SK-N-SH (cell line): Measurements from ENCODE around the gene TAPBP. TPM values are rescaled to one million over a fixed set of nuclear protein-coding genes. Genes with fewer than 3 reads are reported as not detected.

Experiments
- CTCF ChIA-PET: fragments of 300-600, 350-600 bp; formaldehyde crosslinking; extraction: SDS; loops from one replicate; lab custom pipeline; 2021; lab: Yijun Ruan, JAX
- POLR2A ChIA-PET: fragments of 350-600 bp; sonication (Branson Sonifier 250); formaldehyde crosslinking; extraction: SDS; loops from one replicate; lab custom pipeline; 2020; ENCODE audit warnings: antibody characterized with exemption, inconsistent platforms; lab: Yijun Ruan, JAX
- DNase-seq: peaks from one replicate; pipeline ENCODE4 v3.0.0; 2012
- H2AFZ ChIP-seq: fragments of 200-600 bp; sonication (generic); 2 replicates; pipeline ENCODE4 v1.8.1; 2016; ENCODE audit warnings: antibody characterized with exemption, mild to moderate bottlenecking, low read depth
- H3F3A ChIP-seq: fragments of 200-600 bp; sonication (generic); replicated peaks from 2 replicates; pipeline ENCODE3; 2016; ENCODE audit warnings: antibody characterized with exemption, mild to moderate bottlenecking; ENCODE audit not compliant: insufficient read depth
- H3K27ac ChIP-seq, 2 experiments: fragments of 200-500 bp in 1 of 2; fragments of 200-600 bp in 1 of 2; sonication (Bioruptor generic) in 1 of 2; sonication (generic), shearing (Covaris generic) in 1 of 2; 2 replicates each; pipeline versions ENCODE4 v1.5.1 to v1.6.1; 2014 to 2016; ENCODE audit warnings: low read depth in 2 of 2, inconsistent platforms in 1 of 2, low read length in 1 of 2, mild to moderate bottlenecking in 1 of 2, mixed read lengths in 1 of 2
- H3K27me3 ChIP-seq: fragments of 200-600 bp; sonication (generic), shearing (Covaris generic); 2 replicates; pipeline ENCODE4 v1.6.1; 2016; ENCODE audit warnings: mixed run types; ENCODE audit not compliant: insufficient read depth
- H3K36me3 ChIP-seq, 2 experiments: fragments of 200-500 bp in 1 of 2; fragments of 200-600 bp in 1 of 2; sonication (Bioruptor generic) in 1 of 2; sonication (generic) in 1 of 2; replicated peaks in 1 of 2; 2 replicates each; pipeline versions ENCODE3 to v1.5.1; 2014 to 2016; ENCODE audit warnings: low read length in 1 of 2, mild to moderate bottlenecking in 1 of 2; ENCODE audit not compliant: insufficient read depth in 2 of 2, control insufficient read depth in 1 of 2
- H3K4me1 ChIP-seq, 2 experiments: fragments of 200-500 bp in 1 of 2; fragments of 200-600 bp in 1 of 2; sonication (Bioruptor generic) in 1 of 2; sonication (generic), shearing (Covaris generic) in 1 of 2; 2 replicates each; pipeline versions ENCODE4 v1.5.1 to v1.6.1; 2014 to 2016; ENCODE audit warnings: low read depth in 1 of 2, low read length in 1 of 2, mixed run types in 1 of 2; ENCODE audit not compliant: insufficient read depth in 2 of 2, control insufficient read depth in 1 of 2
- H3K4me2 ChIP-seq: fragments of 200-600 bp; sonication (generic), shearing (Covaris generic); 2 replicates; pipeline ENCODE4 v1.6.1; 2017; ENCODE audit warnings: mixed run types
- H3K4me3 ChIP-seq, 2 experiments: fragments of 200-500 bp in 1 of 2; fragments of 200-600 bp in 1 of 2; sonication (Bioruptor generic) in 1 of 2; sonication (generic), shearing (Covaris generic) in 1 of 2; 2 replicates each; pipeline versions ENCODE4 v1.5.1 to v1.8.1; 2014 to 2016; ENCODE audit warnings: low read depth in 2 of 2, inconsistent platforms in 1 of 2, low read length in 1 of 2, mild to moderate bottlenecking in 1 of 2, mixed read lengths in 1 of 2, moderate library complexity in 1 of 2
- H3K79me2 ChIP-seq: fragments of 200-600 bp; sonication (generic); 2 replicates; pipeline ENCODE4 v1.8.1; 2017; ENCODE audit warnings: mild to moderate bottlenecking; ENCODE audit not compliant: insufficient read depth
- H3K9ac ChIP-seq: fragments of 200-600 bp; sonication (generic); 2 replicates; pipeline ENCODE4 v1.6.1; 2017; ENCODE audit warnings: mixed run types
- H3K9me2 ChIP-seq: fragments of 200-600 bp; sonication (generic); 2 replicates; pipeline ENCODE4 v1.6.1; 2017; ENCODE audit warnings: mixed run types
- H3K9me3 ChIP-seq: fragments of 200-600 bp; sonication (generic); 2 replicates; pipeline ENCODE4 v1.6.1; 2017; ENCODE audit warnings: mixed run types, mild to moderate bottlenecking, moderate library complexity
- H4K20me1 ChIP-seq: fragments of 200-600 bp; sonication (generic); 2 replicates; pipeline ENCODE4 v1.6.1; 2017; ENCODE audit warnings: mild to moderate bottlenecking, mixed run types; ENCODE audit not compliant: insufficient read depth
- CHD2 ChIP-seq: fragments of 150-350 bp; IDR thresholded peaks from 2 replicates; pipeline ENCODE4 v1.6.1; 2018; ENCODE audit warnings: low read length; ENCODE audit not compliant: partially characterized antibody
- FOSL2 ChIP-seq: IDR thresholded peaks from 2 replicates; pipeline ENCODE4 v1.4.0; 2012; ENCODE audit warnings: low read depth, mild to moderate bottlenecking, moderate library complexity, borderline replicate concordance
- FOXJ3 ChIP-seq: sonication (generic); formaldehyde crosslinking; IDR thresholded peaks from 2 replicates; pipeline ENCODE4 v1.5.1; 2020; ENCODE audit warnings: mild to moderate bottlenecking, missing genetic modification reagents
- FOXM1 ChIP-seq: IDR thresholded peaks from 2 replicates; pipeline ENCODE4 v1.4.0; 2012; ENCODE audit warnings: low read depth, mild to moderate bottlenecking
- GABPA ChIP-seq: IDR thresholded peaks from 2 replicates; pipeline ENCODE4 v1.4.0; 2012; ENCODE audit warnings: low read depth, mild to moderate bottlenecking
- GATA2 ChIP-seq: sonication (generic); formaldehyde crosslinking; IDR thresholded peaks from 2 replicates; pipeline ENCODE4 v1.5.0; 2020; ENCODE audit warnings: mild to moderate bottlenecking, missing genetic modification reagents
- JUND ChIP-seq: IDR thresholded peaks from 2 replicates; pipeline ENCODE4 v1.4.0; 2012
- POLR2AphosphoS5 ChIP-seq: IDR thresholded peaks from 2 replicates; pipeline ENCODE4 v1.6.1; 2012; ENCODE audit warnings: low read depth, low read length
- RAD21 ChIP-seq: IDR thresholded peaks from 2 replicates; pipeline ENCODE4 v1.6.1; 2012; ENCODE audit warnings: mild to moderate bottlenecking, low read length
- RXRA ChIP-seq: IDR thresholded peaks from 2 replicates; pipeline ENCODE4 v1.4.0; 2012; ENCODE audit warnings: low read depth, mild to moderate bottlenecking, borderline replicate concordance
- SIN3A ChIP-seq: IDR thresholded peaks from 2 replicates; pipeline ENCODE4 v1.6.1; 2012; ENCODE audit warnings: low read depth, mild to moderate bottlenecking, low read length, moderate library complexity, borderline replicate concordance
- SMC3 ChIP-seq: IDR thresholded peaks from 2 replicates; pipeline ENCODE4 v1.6.1; 2012; ENCODE audit warnings: low read depth, low read length, improper control_type of control experiment
- TEAD4 ChIP-seq: IDR thresholded peaks from 2 replicates; pipeline ENCODE4 v1.4.0; 2012; ENCODE audit warnings: mild to moderate bottlenecking, borderline replicate concordance; ENCODE audit not compliant: insufficient read depth
- YY1 ChIP-seq: IDR thresholded peaks from 2 replicates; pipeline ENCODE4 v1.4.0; 2012; ENCODE audit warnings: low read depth, mild to moderate bottlenecking
- WGBS: methylation state at CpG from one replicate; pipeline ENCODE4 v1.1.6; 2017; ENCODE audit warnings: low lambda C conversion rate; 5-methylcytosine and 5-hydroxymethylcytosine counted together
- polyA plus RNA-seq, 3 experiments: library from polyadenylated mRNA; depleted of rRNA; stranded (reverse); fragments of >200 nt; gene quantifications; 2 replicates each; pipeline ENCODE4 v1.2.3, GENCODE V29; 2012
- TF ChIP-seq, protein P1 (sequence below): IDR thresholded peaks from 2 replicates; pipeline ENCODE4 v1.6.1; 2012; ENCODE audit warnings: mild to moderate bottlenecking, low read depth, low read length, moderate library complexity
- TF ChIP-seq, protein P2 (sequence below): IDR thresholded peaks from 2 replicates; pipeline ENCODE4 v1.4.0; 2012; ENCODE audit warnings: low read depth, borderline replicate concordance
- TF ChIP-seq, protein P3 (sequence below): IDR thresholded peaks from 2 replicates; pipeline ENCODE4 v1.4.0; 2012; ENCODE audit warnings: low read depth
- TF ChIP-seq, protein P4 (sequence below): fragments of 150-350 bp; IDR thresholded peaks from 2 replicates; pipeline ENCODE4 v1.6.1; 2017; ENCODE audit warnings: antibody characterized with exemption, low read length, low read depth, borderline replicate concordance

Gene TAPBP
- polyA plus RNA-seq, 1 of the 3 experiments (the other 2 are of a cell fraction), result 44.5 TPM

DNA sequence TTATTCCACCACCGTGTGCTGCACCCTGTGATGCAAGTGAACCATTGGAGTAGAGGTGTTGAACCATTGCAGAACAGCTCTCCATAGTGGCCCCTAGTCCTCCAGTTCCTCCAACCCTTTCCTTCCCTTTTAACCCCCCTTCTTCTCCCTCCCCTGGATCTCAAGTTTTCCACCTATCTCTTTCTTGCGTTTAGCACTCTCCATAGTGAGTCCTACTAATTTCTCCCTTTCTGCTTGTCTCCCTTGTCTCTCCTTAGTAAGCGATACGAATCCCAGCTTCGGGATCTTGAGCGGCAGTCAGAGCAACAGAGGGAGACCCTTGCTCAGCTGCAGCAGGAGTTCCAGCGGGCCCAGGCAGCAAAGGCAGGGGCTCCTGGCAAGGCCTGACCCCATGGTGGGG lies 23.4 kb downstream of the TAPBP start (continued):
- TF ChIP-seq, protein P1, sequence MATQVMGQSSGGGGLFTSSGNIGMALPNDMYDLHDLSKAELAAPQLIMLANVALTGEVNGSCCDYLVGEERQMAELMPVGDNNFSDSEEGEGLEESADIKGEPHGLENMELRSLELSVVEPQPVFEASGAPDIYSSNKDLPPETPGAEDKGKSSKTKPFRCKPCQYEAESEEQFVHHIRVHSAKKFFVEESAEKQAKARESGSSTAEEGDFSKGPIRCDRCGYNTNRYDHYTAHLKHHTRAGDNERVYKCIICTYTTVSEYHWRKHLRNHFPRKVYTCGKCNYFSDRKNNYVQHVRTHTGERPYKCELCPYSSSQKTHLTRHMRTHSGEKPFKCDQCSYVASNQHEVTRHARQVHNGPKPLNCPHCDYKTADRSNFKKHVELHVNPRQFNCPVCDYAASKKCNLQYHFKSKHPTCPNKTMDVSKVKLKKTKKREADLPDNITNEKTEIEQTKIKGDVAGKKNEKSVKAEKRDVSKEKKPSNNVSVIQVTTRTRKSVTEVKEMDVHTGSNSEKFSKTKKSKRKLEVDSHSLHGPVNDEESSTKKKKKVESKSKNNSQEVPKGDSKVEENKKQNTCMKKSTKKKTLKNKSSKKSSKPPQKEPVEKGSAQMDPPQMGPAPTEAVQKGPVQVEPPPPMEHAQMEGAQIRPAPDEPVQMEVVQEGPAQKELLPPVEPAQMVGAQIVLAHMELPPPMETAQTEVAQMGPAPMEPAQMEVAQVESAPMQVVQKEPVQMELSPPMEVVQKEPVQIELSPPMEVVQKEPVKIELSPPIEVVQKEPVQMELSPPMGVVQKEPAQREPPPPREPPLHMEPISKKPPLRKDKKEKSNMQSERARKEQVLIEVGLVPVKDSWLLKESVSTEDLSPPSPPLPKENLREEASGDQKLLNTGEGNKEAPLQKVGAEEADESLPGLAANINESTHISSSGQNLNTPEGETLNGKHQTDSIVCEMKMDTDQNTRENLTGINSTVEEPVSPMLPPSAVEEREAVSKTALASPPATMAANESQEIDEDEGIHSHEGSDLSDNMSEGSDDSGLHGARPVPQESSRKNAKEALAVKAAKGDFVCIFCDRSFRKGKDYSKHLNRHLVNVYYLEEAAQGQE, result no peak
- TF ChIP-seq SIN3A (no peak), TEAD4 (no peak), RAD21 (no peak)
- TF ChIP-seq, all 33 proteins: peak for 0

DNA sequence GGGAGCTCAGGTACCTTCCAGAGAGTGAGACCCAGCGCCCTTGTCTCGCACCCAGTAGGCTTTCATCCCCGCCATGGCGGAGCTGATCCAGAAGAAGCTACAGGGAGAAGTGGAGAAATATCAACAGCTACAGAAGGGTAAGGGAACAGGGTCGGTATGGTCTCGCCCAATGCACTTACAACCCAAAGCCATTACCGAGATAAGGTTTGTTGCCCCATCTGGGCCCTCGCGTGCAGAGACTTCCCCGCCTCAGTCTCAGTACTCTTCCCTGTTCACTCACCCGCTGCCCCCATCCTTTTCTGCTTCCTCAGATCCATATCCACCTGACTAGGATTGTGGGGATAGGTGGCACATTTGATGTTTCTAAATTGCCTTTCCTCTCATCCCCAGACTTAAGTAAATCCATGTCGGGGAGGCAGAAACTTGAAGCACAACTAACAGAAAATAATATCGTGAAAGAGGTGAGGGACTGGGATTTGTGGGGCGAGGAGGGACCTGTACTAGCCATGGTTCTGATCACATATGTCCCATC lies 24.0 kb downstream of the TAPBP start:
- CTCF ChIA-PET, result interaction anchor here (1.7 to 4.4 kb wide), 3 partner anchors 10 to 136 kb away, joined by 9 to 49 read pairs (median 11); partner anchors contain the start of genes B3GALT4 and RGL2
- Histone ChIP-seq H3K36me3 (peaks cover 34 to 62% of the 10 kb centered on the region in 2 experiments), H3K9me2 (no peaks in the 10 kb centered on the region), H3K79me2 (peaks cover 53% of the 10 kb centered on the region), H3K4me2 (peak overlapping the region; percentile 96), H3K4me1 (peaks cover 5 to 28% of the 10 kb centered on the region in 2 experiments; a peak in 3 of 4 replicates), H2AFZ (no peak overlapping the region), H3K9ac (peak overlapping the region; percentile 80), H3K4me3 (peak overlapping the region; percentile 78 to 96), H3K9me3 (no peaks in the 10 kb centered on the region), H3K27ac (peak overlapping the region; percentile 40 to 91; a peak in 3 of 4 replicates), H3K27me3 (no peaks in the 10 kb centered on the region), H3F3A (peaks cover 6% of the 10 kb centered on the region), H4K20me1 (no peaks in the 10 kb centered on the region)
- TF ChIP-seq GATA2 (CRISPR knock-in tag), result no peak
- no peak for TF ChIP-seq FOXJ3
- no peak for TF ChIP-seq TEAD4
- no peak for TF ChIP-seq SMC3
- no peak for TF ChIP-seq RXRA
- TF ChIP-seq, protein P2, sequence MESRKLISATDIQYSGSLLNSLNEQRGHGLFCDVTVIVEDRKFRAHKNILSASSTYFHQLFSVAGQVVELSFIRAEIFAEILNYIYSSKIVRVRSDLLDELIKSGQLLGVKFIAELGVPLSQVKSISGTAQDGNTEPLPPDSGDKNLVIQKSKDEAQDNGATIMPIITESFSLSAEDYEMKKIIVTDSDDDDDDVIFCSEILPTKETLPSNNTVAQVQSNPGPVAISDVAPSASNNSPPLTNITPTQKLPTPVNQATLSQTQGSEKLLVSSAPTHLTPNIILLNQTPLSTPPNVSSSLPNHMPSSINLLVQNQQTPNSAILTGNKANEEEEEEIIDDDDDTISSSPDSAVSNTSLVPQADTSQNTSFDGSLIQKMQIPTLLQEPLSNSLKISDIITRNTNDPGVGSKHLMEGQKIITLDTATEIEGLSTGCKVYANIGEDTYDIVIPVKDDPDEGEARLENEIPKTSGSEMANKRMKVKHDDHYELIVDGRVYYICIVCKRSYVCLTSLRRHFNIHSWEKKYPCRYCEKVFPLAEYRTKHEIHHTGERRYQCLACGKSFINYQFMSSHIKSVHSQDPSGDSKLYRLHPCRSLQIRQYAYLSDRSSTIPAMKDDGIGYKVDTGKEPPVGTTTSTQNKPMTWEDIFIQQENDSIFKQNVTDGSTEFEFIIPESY, result no peak
- TF ChIP-seq, protein P3, sequence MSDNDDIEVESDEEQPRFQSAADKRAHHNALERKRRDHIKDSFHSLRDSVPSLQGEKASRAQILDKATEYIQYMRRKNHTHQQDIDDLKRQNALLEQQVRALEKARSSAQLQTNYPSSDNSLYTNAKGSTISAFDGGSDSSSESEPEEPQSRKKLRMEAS, result no peak
- no peak for TF ChIP-seq YY1
- no peak for TF ChIP-seq FOXM1
- no peak for TF ChIP-seq GABPA
- TF ChIP-seq FOSL2, result no peak
- TF ChIP-seq SIN3A, result no peak
- TF ChIP-seq POLR2AphosphoS5, result no peak
- no peak for TF ChIP-seq CHD2
- TF ChIP-seq, protein P4, sequence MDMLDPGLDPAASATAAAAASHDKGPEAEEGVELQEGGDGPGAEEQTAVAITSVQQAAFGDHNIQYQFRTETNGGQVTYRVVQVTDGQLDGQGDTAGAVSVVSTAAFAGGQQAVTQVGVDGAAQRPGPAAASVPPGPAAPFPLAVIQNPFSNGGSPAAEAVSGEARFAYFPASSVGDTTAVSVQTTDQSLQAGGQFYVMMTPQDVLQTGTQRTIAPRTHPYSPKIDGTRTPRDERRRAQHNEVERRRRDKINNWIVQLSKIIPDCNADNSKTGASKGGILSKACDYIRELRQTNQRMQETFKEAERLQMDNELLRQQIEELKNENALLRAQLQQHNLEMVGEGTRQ, result no peak
- no peak for TF ChIP-seq RAD21
- TF ChIP-seq JUND, result no peak
- DNase-seq, result peak; percentile 45
- under 1% methylated on average over 10 of the region's 14 CpGs for WGBS
- POLR2A ChIA-PET, result interaction anchor here (1.7 to 3.6 kb wide), 6 partner anchors 8 to 318 kb away, joined by 4 to 58 read pairs (median 14); partner anchors contain the start of genes B3GALT4, RGL2, RPS18 and VPS52
